8988T (cell line): ENCODE data around the gene CORO7.
A peak's percentile ranks its signal among the peaks of the same experiment; 100 is the strongest.
"Not testable (repeated sequence)": the region's sequence is repeated elsewhere in the genome, so short reads cannot be mapped to it uniquely, and the experiment has no call there.

Experiments
- DNase-seq: peaks from one replicate; pipeline ENCODE4 v3.0.0; 2011

CORO7 gene

GRCh38 chr16:4334724-4335495 is 81.5 kb downstream of the CORO7 start:
- no peak for DNase-seq

- not testable (repeated sequence) for DNase-seq
Measured at GRCh38 chr16:4333714-4334113, 82.7 kb downstream of the CORO7 start.

- DNase-seq: no peak
Measured at GRCh38 chr16:4333308-4333638, 83.1 kb downstream of the CORO7 start.

- no peak for DNase-seq
Measured at GRCh38 chr16:4332623-4333307, 83.6 kb downstream of the CORO7 start.

GRCh38 chr16:4332083-4332482 is 84.3 kb downstream of the CORO7 start:
- DNase-seq: no peak

GRCh38 chr16:4330277-4330874 is 86.0 kb downstream of the CORO7 start:
- DNase-seq: peak; percentile 92

GRCh38 chr16:4328782-4329775 is 87.3 kb downstream of the CORO7 start:
- no peak for DNase-seq

- no peak for DNase-seq
Measured at GRCh38 chr16:4328046-4328781, 88.2 kb downstream of the CORO7 start.

- DNase-seq: no peak
Measured at GRCh38 chr16:4327386-4328045, 88.9 kb downstream of the CORO7 start.

- no peak for DNase-seq
Measured at GRCh38 chr16:4325253-4325758, 91.1 kb downstream of the CORO7 start.

GRCh38 chr16:4324492-4325252 is 91.7 kb downstream of the CORO7 start:
- no peak for DNase-seq

- peak; percentile 75 for DNase-seq
Measured at GRCh38 chr16:4323845-4324488, 92.4 kb downstream of the CORO7 start.

GRCh38 chr16:4323071-4323844 is 93.1 kb downstream of the CORO7 start:
- peak; percentile 73 for DNase-seq

- DNase-seq: no peak
Measured at GRCh38 chr16:4322121-4323052, 94.0 kb downstream of the CORO7 start.

- no peak for DNase-seq
Measured at GRCh38 chr16:4321286-4322120, 94.9 kb downstream of the CORO7 start.

- DNase-seq: no peak
Measured at GRCh38 chr16:4320571-4321137, 95.7 kb downstream of the CORO7 start.
